IMR-90 (cell line): ENCODE data around the gene CFAP210. TPM values are rescaled to one million over a fixed set of nuclear protein-coding genes. Genes with fewer than 3 reads are reported as not detected.

ENCODE experiments used
- ATAC-seq: fragments of 200-7000 bp; cut with Tn5 transposase; 2 replicates; pipeline ENCODE4 v1.9.1; 2020; ENCODE audit warnings: low read depth, mild to moderate bottlenecking, moderate library complexity
- BruUV-seq: library from RNA; stranded (reverse); fragments of 400-500 nt; replicated peaks from 2 replicates; lab custom pipeline; 2021; lab: Mats Ljungman, UMichigan
- CTCF ChIA-PET: fragments of 300-600 bp; formaldehyde crosslinking; extraction: SDS; loops from one replicate; lab custom pipeline; 2021; ENCODE audit warnings: antibody characterized with exemption; lab: Yijun Ruan, JAX
- POLR2A ChIA-PET: fragments of 300-600 bp; sonication (Branson Sonifier 250); formaldehyde crosslinking; loops from one replicate; lab custom pipeline; 2022; ENCODE audit warnings: antibody characterized with exemption; ENCODE audit not compliant: unreplicated experiment; lab: Charles Lee
- DNase-seq: peaks from one replicate; pipeline ENCODE4 v3.0.0; 2013
- H2AFZ ChIP-seq: replicated peaks from 2 replicates; pipeline ENCODE3; 2013; ENCODE audit warnings: low read length, mild to moderate bottlenecking; ENCODE audit not compliant: poor library complexity
- H2AK5ac ChIP-seq: 2 replicates; pipeline ENCODE4 v1.6.1; 2013; ENCODE audit warnings: low read depth, low read length, inconsistent platforms
- H2AK9ac ChIP-seq: replicated peaks from 2 replicates; pipeline ENCODE3; 2013; ENCODE audit warnings: mild to moderate bottlenecking, low read depth, low read length, moderate library complexity; ENCODE audit not compliant: poor library complexity
- H2BK120ac ChIP-seq: 2 replicates; pipeline ENCODE4 v1.6.1; 2013; ENCODE audit warnings: low read depth, low read length, inconsistent platforms
- H2BK15ac ChIP-seq: 3 replicates; pipeline ENCODE4 v1.6.1; 2013; ENCODE audit warnings: low read depth, low read length, inconsistent platforms
- H2BK20ac ChIP-seq: 2 replicates; pipeline ENCODE4 v1.6.1; 2013; ENCODE audit warnings: low read depth, mild to moderate bottlenecking, inconsistent platforms, low read length, moderate library complexity
- H2BK5ac ChIP-seq: 2 replicates; pipeline ENCODE4 v1.6.1; 2013; ENCODE audit warnings: mild to moderate bottlenecking, low read depth, low read length, inconsistent platforms; ENCODE audit not compliant: poor library complexity, severe bottlenecking
- H3K14ac ChIP-seq: replicated peaks from 2 replicates; pipeline ENCODE4 v1.6.1; 2013; ENCODE audit warnings: low read depth, low read length, inconsistent platforms
- H3K18ac ChIP-seq: 2 replicates; pipeline ENCODE4 v1.6.1; 2013; ENCODE audit warnings: low read depth, low read length, control low read depth
- H3K23ac ChIP-seq: 2 replicates; pipeline ENCODE4 v1.6.1; 2013; ENCODE audit warnings: low read depth, low read length, inconsistent platforms
- H3K27ac ChIP-seq: 2 replicates; pipeline ENCODE4 v1.5.1; 2013; ENCODE audit warnings: mild to moderate bottlenecking, control low read depth, low read length; ENCODE audit not compliant: insufficient read depth
- H3K27me3 ChIP-seq: 2 replicates; pipeline ENCODE4 v1.6.1; 2013; ENCODE audit warnings: low read length; ENCODE audit not compliant: control insufficient read depth, insufficient read depth
- H3K36me3 ChIP-seq: 2 replicates; pipeline ENCODE4 v1.6.1; 2013; ENCODE audit warnings: low read length, mixed read lengths; ENCODE audit not compliant: control insufficient read depth, insufficient read depth
- H3K4ac ChIP-seq: 2 replicates; pipeline ENCODE4 v1.6.1; 2013; ENCODE audit warnings: low read depth, low read length, inconsistent platforms
- H3K4me1 ChIP-seq: 2 replicates; pipeline ENCODE4 v1.6.1; 2013; ENCODE audit warnings: low read length, mixed read lengths; ENCODE audit not compliant: control insufficient read depth, insufficient read depth
- H3K4me2 ChIP-seq: 2 replicates; pipeline ENCODE4 v1.6.1; 2013; ENCODE audit warnings: low read depth, mild to moderate bottlenecking, control low read depth, low read length, moderate library complexity
- H3K4me3 ChIP-seq: 2 replicates; pipeline ENCODE4 v1.5.1; 2013; ENCODE audit warnings: low read depth, mild to moderate bottlenecking, control low read depth, low read length, moderate library complexity; ENCODE audit not compliant: insufficient read depth
- H3K56ac ChIP-seq: 2 replicates; pipeline ENCODE4 v1.6.1; 2013; ENCODE audit warnings: low read length, inconsistent platforms; ENCODE audit not compliant: insufficient read depth; ENCODE audit errors: extremely low read depth
- H3K79me1 ChIP-seq, 2 experiments: 2 replicates each; pipeline ENCODE4 v1.6.1; 2013; ENCODE audit warnings: low read length in 2 of 2, inconsistent platforms in 1 of 2, low read depth in 1 of 2
- H3K9ac ChIP-seq: 2 replicates; pipeline ENCODE4 v1.6.1; 2013; ENCODE audit warnings: low read depth, low read length, control low read depth
- H3K9me1 ChIP-seq: 2 replicates; pipeline ENCODE4 v1.6.1; 2013; ENCODE audit warnings: low read length, inconsistent platforms; ENCODE audit not compliant: insufficient read depth
- H3K9me3 ChIP-seq: 2 replicates; pipeline ENCODE4 v1.6.1; 2013; ENCODE audit warnings: low read length; ENCODE audit not compliant: control insufficient read depth, insufficient read depth
- H4K20me1 ChIP-seq: 2 replicates; pipeline ENCODE4 v1.6.1; 2013; ENCODE audit warnings: low read length, inconsistent platforms; ENCODE audit not compliant: insufficient read depth
- H4K5ac ChIP-seq: 2 replicates; pipeline ENCODE4 v1.6.1; 2013; ENCODE audit warnings: mild to moderate bottlenecking, low read depth, low read length, control low read depth
- H4K8ac ChIP-seq, 2 experiments: 2 replicates each; pipeline ENCODE4 v1.6.1; 2013; ENCODE audit warnings: low read depth in 2 of 2, low read length in 2 of 2, control low read depth in 1 of 2, inconsistent platforms in 1 of 2
- H4K91ac ChIP-seq: 2 replicates; pipeline ENCODE4 v1.6.1; 2013; ENCODE audit warnings: low read depth, low read length, inconsistent platforms; ENCODE audit not compliant: insufficient read depth
- BHLHE40 ChIP-seq: fragments of 150-350 bp; IDR thresholded peaks from 2 replicates; pipeline ENCODE4 v1.6.1; 2016; ENCODE audit warnings: mild to moderate bottlenecking, low read depth, low read length
- MXI1 ChIP-seq: IDR thresholded peaks from 2 replicates; pipeline ENCODE4 v1.6.1; 2012; ENCODE audit warnings: low read depth, mild to moderate bottlenecking, low read length, moderate library complexity, borderline replicate concordance
- NFE2L2 ChIP-seq: fragments of 150-350 bp; IDR thresholded peaks from 2 replicates; pipeline ENCODE4 v1.6.1; 2016; ENCODE audit warnings: low read depth, mild to moderate bottlenecking, low read length
- RCOR1 ChIP-seq: IDR thresholded peaks from 2 replicates; pipeline ENCODE4 v1.6.1; 2012; ENCODE audit warnings: mild to moderate bottlenecking, low read length, improper control_type of control experiment; ENCODE audit not compliant: insufficient replicate concordance
- WGBS, 2 experiments: methylation state at CpG; one replicate each; pipeline versions ENCODE4 v1.1.5 to v1.1.7; 2013; ENCODE audit warnings: missing lambda C conversion rate in 2 of 2; ENCODE audit not compliant: insufficient read length in 1 of 2; ENCODE audit errors: extremely low coverage in 2 of 2; 5-methylcytosine and 5-hydroxymethylcytosine counted together
- dilution Hi-C: fragments of 300-500 bp; cut with HindIII; formaldehyde crosslinking; loops from one replicate; pipeline ENCODE4 v1.14.3; 2018; ENCODE audit warnings: low sequenced_read_pairs; ENCODE audit not compliant: unreplicated experiment
- in situ Hi-C: fragments of 300-500 bp; cut with MboI; formaldehyde crosslinking; loops from 3 replicates; pipeline ENCODE4 v1.14.3; 2019; ENCODE audit warnings: low sequenced_read_pairs, inconsistent platforms, mixed read lengths
- intact Hi-C: fragments of 100-400 bp; cut with micrococcal nuclease; formaldehyde crosslinking; loops from 2 replicates; pipeline ENCODE4 v1.10.0; 2022
- polyA plus RNA-seq, 3 experiments: library from polyadenylated mRNA; depleted of rRNA; stranded (reverse); fragments of >200 nt; gene quantifications; 2 replicates each; pipeline ENCODE4 v1.2.3, GENCODE V29; 2012; ENCODE audit warnings: low replicate concordance in 1 of 3
- total RNA-seq: library from RNA; depleted of rRNA; stranded (reverse); fragments of >200 nt; gene quantifications from 2 replicates; pipeline ENCODE4 v1.2.3, GENCODE V29; 2012
- TF ChIP-seq, protein P1 (sequence below): fragments of 150-350 bp; IDR thresholded peaks from 2 replicates; pipeline ENCODE4 v1.6.1; 2017; ENCODE audit warnings: mild to moderate bottlenecking, antibody characterized with exemption, low read length, low read depth
- TF ChIP-seq, protein P2 (sequence below): conservative IDR thresholded peaks from 2 replicates; pipeline ENCODE4 v1.5.1; 2012; ENCODE audit warnings: mild to moderate bottlenecking, low read depth, low read length, improper control_type of control experiment

CFAP210 gene
- total and polyA plus RNA-seq, 2 of the 4 experiments (the other 2 are of a cell fraction), result not detected

DNA sequence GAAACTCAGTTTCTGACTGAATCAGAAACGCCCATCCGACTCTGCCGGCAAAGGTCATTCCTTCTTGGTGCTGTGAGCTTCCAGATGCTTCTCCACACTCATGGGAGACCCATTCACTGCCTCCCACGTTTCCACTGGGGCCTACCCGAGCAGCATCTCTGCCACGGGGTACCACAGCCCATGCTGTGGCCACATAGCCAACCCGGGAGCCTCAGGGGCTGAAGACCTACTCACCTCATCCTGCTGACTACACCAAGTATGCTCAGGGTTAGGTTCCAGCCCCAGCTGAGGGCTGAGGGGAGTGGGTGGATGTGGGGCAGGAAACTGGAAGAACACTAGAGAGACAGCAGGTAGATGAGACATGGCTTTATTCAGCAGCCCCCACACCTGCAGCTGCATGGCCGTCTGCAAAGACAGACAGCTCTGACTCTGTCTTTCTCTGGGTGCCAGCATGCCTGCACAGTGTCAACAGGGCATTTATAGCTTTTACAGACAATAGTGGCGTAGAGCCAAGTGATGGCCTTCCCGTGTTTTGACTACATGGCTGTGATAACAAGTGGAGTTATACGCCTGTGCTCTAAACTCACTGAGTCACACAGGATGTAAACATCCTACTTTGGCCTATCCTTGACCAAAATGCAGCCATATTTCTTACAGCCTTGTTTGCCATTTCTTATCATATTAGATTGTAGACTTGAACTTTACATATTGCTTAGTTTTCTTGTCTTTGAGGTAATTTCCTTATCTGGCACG is 22.9 kb upstream of the CFAP210 start (continued):
- TF ChIP-seq, protein P1, sequence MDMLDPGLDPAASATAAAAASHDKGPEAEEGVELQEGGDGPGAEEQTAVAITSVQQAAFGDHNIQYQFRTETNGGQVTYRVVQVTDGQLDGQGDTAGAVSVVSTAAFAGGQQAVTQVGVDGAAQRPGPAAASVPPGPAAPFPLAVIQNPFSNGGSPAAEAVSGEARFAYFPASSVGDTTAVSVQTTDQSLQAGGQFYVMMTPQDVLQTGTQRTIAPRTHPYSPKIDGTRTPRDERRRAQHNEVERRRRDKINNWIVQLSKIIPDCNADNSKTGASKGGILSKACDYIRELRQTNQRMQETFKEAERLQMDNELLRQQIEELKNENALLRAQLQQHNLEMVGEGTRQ, result no peak

DNA sequence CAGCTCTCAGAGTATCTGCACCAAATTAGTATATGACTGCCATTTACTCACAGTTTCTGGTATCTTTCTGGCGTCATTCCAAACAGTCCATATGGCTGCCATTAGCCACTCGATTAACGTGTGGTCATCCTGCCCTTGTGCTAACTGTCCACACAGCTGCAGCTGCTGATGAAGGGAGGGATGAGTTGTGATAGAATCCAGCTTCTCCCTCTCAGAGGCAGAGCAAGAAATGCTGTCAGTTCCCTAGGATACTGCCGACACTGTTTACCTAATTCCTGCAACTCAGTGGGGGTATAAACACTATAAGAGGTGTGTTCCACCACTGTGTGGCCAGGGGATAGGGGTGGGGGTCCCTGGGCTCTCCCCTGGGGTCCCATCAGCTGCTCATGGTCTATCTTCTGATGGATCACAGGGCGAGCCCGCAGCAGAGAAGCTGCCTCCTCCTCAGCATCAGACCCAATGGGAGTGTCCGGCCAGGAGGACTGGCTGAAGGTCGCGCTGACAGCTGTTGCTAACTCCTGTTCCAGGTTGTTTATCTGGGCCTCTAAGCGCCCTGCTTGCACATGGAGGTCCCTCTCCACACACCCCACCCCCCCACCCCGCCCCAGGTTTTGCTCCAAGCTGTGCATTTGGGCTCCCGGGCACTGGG is 22.2 kb upstream of the CFAP210 start:
- peak overlapping the region; percentile 54; the same call in 1 of the 2 replicates for H3K4me2 ChIP-seq
- POLR2A ChIA-PET, result no interaction called here
- WGBS, 2 experiments, result no CpG with 5 or more reads among the region's 12 CpGs

More for the DNA sequence above, 22.2 kb upstream of the CFAP210 start:
- peak overlapping the region; percentile 57 for H2AFZ ChIP-seq
- no peak overlapping the region for H4K8ac ChIP-seq
- peaks cover 16% of the 10 kb centered on the region; the same call in 1 of the 2 replicates for H3K9me1 ChIP-seq
- H2BK15ac ChIP-seq, result no peak overlapping the region
- H3K18ac ChIP-seq, result no peak overlapping the region
- no peak overlapping the region for H2BK20ac ChIP-seq
- no peak overlapping the region for H2BK5ac ChIP-seq
- no peaks in the 10 kb centered on the region for H3K79me1 ChIP-seq
- H3K4me3 ChIP-seq, result no peak overlapping the region
- dilution Hi-C loops, result no loop called here
- no peak overlapping the region for H3K9ac ChIP-seq
- H4K20me1 ChIP-seq, result no peaks in the 10 kb centered on the region
- no peaks in the 10 kb centered on the region for H3K36me3 ChIP-seq
- in situ Hi-C loops, result no loop called here
- no peak overlapping the region for H2AK5ac ChIP-seq
- H4K5ac ChIP-seq, result no peak overlapping the region
- H3K23ac ChIP-seq, result no peak overlapping the region
- no peak overlapping the region for H3K56ac ChIP-seq
- no peak overlapping the region for H2BK120ac ChIP-seq
- no peaks in the 10 kb centered on the region for H3K27me3 ChIP-seq
- H4K91ac ChIP-seq, result no peak overlapping the region
- H3K27ac ChIP-seq, result peak overlapping the region; percentile 28; the same call in 1 of the 2 replicates
- no peak overlapping the region for H3K14ac ChIP-seq
- no peak overlapping the region for H2AK9ac ChIP-seq
- BruUV-seq, result no TSS peak
- H3K4ac ChIP-seq, result no peak overlapping the region
- intact Hi-C loops, result no loop called here
- DNase-seq (peak; percentile 83), ATAC-seq (peak; percentile 80)
- H3K4me1 ChIP-seq, result peaks cover 15% of the 10 kb centered on the region; the same call in 1 of the 2 replicates
- TF ChIP-seq BHLHE40 (no peak), MXI1 (no peak), RCOR1 (no peak), NFE2L2 (no peak)
- TF ChIP-seq, protein P2, sequence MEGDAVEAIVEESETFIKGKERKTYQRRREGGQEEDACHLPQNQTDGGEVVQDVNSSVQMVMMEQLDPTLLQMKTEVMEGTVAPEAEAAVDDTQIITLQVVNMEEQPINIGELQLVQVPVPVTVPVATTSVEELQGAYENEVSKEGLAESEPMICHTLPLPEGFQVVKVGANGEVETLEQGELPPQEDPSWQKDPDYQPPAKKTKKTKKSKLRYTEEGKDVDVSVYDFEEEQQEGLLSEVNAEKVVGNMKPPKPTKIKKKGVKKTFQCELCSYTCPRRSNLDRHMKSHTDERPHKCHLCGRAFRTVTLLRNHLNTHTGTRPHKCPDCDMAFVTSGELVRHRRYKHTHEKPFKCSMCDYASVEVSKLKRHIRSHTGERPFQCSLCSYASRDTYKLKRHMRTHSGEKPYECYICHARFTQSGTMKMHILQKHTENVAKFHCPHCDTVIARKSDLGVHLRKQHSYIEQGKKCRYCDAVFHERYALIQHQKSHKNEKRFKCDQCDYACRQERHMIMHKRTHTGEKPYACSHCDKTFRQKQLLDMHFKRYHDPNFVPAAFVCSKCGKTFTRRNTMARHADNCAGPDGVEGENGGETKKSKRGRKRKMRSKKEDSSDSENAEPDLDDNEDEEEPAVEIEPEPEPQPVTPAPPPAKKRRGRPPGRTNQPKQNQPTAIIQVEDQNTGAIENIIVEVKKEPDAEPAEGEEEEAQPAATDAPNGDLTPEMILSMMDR, result no peak
- CTCF ChIA-PET, result no interaction called here
- H3K9me3 ChIP-seq, result no peaks in the 10 kb centered on the region
